Stimulated activated naive CD8-positive, alpha-beta T cell treated with anti-CD3 and anti-CD28 coated beads, Interleukin-15, Interleukin-2, amounts not matched to agents 100 ng/mL and 50 ng/mL, for 24 hours (primary cell): ENCODE measurements around the gene PLEKHM3.
"Not testable (repeated sequence)": the region's sequence is repeated elsewhere in the genome, so short reads cannot be mapped to it uniquely, and the experiment has no call there.

ENCODE experiments used
- H3K27ac Mint-ChIP-seq: one replicate; pipeline ENCODE4 v1.8.0; 2021; ENCODE audit warnings: mild to moderate bottlenecking, mixed read lengths
- H3K27me3 Mint-ChIP-seq: one replicate; pipeline ENCODE4 v1.8.0; 2021; ENCODE audit warnings: mixed read lengths
- H3K36me3 Mint-ChIP-seq: one replicate; pipeline ENCODE4 v1.8.0; 2021; ENCODE audit warnings: low read depth, mixed read lengths
- H3K4me1 Mint-ChIP-seq: one replicate; pipeline ENCODE4 v1.8.0; 2021; ENCODE audit warnings: low read depth, mixed read lengths
- H3K4me3 Mint-ChIP-seq: one replicate; pipeline ENCODE4 v1.8.0; 2021; ENCODE audit warnings: mild to moderate bottlenecking, mixed read lengths
- H3K9me3 Mint-ChIP-seq: one replicate; pipeline ENCODE4 v1.8.0; 2021; ENCODE audit warnings: mixed read lengths

The PLEKHM3 gene

GRCh38 chr2:207819839-207820784, 205.2 kb downstream of the PLEKHM3 start:
- Mint-ChIP-seq H3K9me3 (no peaks in the 10 kb centered on the region), H3K36me3 (peaks cover 13% of the 10 kb centered on the region), H3K27me3 (no peaks in the 10 kb centered on the region), H3K4me1 (no peaks in the 10 kb centered on the region), H3K4me3 (no peak overlapping the region), H3K27ac (no peak overlapping the region)

GRCh38 chr2:207819021-207819797, 206.1 kb downstream of the PLEKHM3 start:
- Mint-ChIP-seq H3K36me3 (peaks cover 6% of the 10 kb centered on the region), H3K4me3 (no peak overlapping the region), H3K4me1 (no peaks in the 10 kb centered on the region), H3K9me3 (no peaks in the 10 kb centered on the region), H3K27me3 (no peaks in the 10 kb centered on the region), H3K27ac (no peak overlapping the region)

- H3K4me3 Mint-ChIP-seq, result no peak overlapping the region
- no peaks in the 10 kb centered on the region for H3K9me3 Mint-ChIP-seq
- H3K27me3 Mint-ChIP-seq, result peaks cover 5% of the 10 kb centered on the region
- H3K36me3 Mint-ChIP-seq, result peaks cover 4% of the 10 kb centered on the region
- H3K4me1 Mint-ChIP-seq, result peaks cover 7% of the 10 kb centered on the region
- H3K27ac Mint-ChIP-seq, result no peak overlapping the region
These were observed 208.8 kb downstream of the PLEKHM3 start for GRCh38 chr2:207816546-207816945.

- peaks cover 7% of the 10 kb centered on the region for H3K4me1 Mint-ChIP-seq
- peaks cover 4% of the 10 kb centered on the region for H3K36me3 Mint-ChIP-seq
- H3K27me3 Mint-ChIP-seq, result peaks cover 5% of the 10 kb centered on the region
- H3K27ac Mint-ChIP-seq, result no peak overlapping the region
- H3K9me3 Mint-ChIP-seq, result no peaks in the 10 kb centered on the region
- H3K4me3 Mint-ChIP-seq, result no peak overlapping the region
These were observed 210.1 kb downstream of the PLEKHM3 start for GRCh38 chr2:207815254-207815653.

- Mint-ChIP-seq H3K4me1 (peaks cover 7% of the 10 kb centered on the region), H3K27ac (no peak overlapping the region), H3K27me3 (peaks cover 5% of the 10 kb centered on the region), H3K4me3 (no peak overlapping the region), H3K9me3 (no peaks in the 10 kb centered on the region), H3K36me3 (peaks cover 4% of the 10 kb centered on the region)
These were observed 211.4 kb downstream of the PLEKHM3 start for GRCh38 chr2:207813942-207814341.

GRCh38 chr2:207813221-207813916, 212.0 kb downstream of the PLEKHM3 start:
- H3K4me3 Mint-ChIP-seq, result no peak overlapping the region
- H3K27ac Mint-ChIP-seq, result no peak overlapping the region
- peaks cover 5% of the 10 kb centered on the region for H3K27me3 Mint-ChIP-seq
- peaks cover 7% of the 10 kb centered on the region for H3K4me1 Mint-ChIP-seq
- no peaks in the 10 kb centered on the region for H3K9me3 Mint-ChIP-seq
- H3K36me3 Mint-ChIP-seq, result peaks cover 4% of the 10 kb centered on the region

- H3K27me3 Mint-ChIP-seq, result peaks cover 5% of the 10 kb centered on the region
- no peak overlapping the region for H3K27ac Mint-ChIP-seq
- no peak overlapping the region for H3K4me3 Mint-ChIP-seq
- no peaks in the 10 kb centered on the region for H3K9me3 Mint-ChIP-seq
- H3K36me3 Mint-ChIP-seq, result peaks cover 4% of the 10 kb centered on the region
- peaks cover 7% of the 10 kb centered on the region for H3K4me1 Mint-ChIP-seq
These were observed 212.6 kb downstream of the PLEKHM3 start for GRCh38 chr2:207812726-207813080.

GRCh38 chr2:207812058-207812725, 213.1 kb downstream of the PLEKHM3 start:
- no peak overlapping the region for H3K4me3 Mint-ChIP-seq

GRCh38 chr2:207811658-207812057, 213.7 kb downstream of the PLEKHM3 start:
- H3K27me3 Mint-ChIP-seq, H3K4me3 Mint-ChIP-seq, H3K27ac Mint-ChIP-seq, H3K36me3 Mint-ChIP-seq, H3K9me3 Mint-ChIP-seq: not testable (repeated sequence)
- H3K4me1 Mint-ChIP-seq, result peaks cover 11% of the 10 kb centered on the region

More at GRCh38 chr2:207812058-207812725, 213.1 kb downstream of the PLEKHM3 start:
- Mint-ChIP-seq H3K27me3 (peaks cover 5% of the 10 kb centered on the region), H3K4me1 (peaks cover 11% of the 10 kb centered on the region), H3K36me3 (peaks cover 4% of the 10 kb centered on the region), H3K27ac (no peak overlapping the region), H3K9me3 (no peaks in the 10 kb centered on the region)

GRCh38 chr2:207810200-207810788, 215.0 kb downstream of the PLEKHM3 start:
- Mint-ChIP-seq H3K27ac (no peak overlapping the region), H3K36me3 (peaks cover 2% of the 10 kb centered on the region), H3K4me3 (no peak overlapping the region), H3K9me3 (no peaks in the 10 kb centered on the region), H3K4me1 (peaks cover 11% of the 10 kb centered on the region), H3K27me3 (peaks cover 5% of the 10 kb centered on the region)

- H3K4me1 Mint-ChIP-seq, result peaks cover 4% of the 10 kb centered on the region
- H3K36me3 Mint-ChIP-seq, result no peaks in the 10 kb centered on the region
- H3K27ac Mint-ChIP-seq, result no peak overlapping the region
These were observed 217.2 kb downstream of the PLEKHM3 start for GRCh38 chr2:207808119-207808518.

GRCh38 chr2:207807516-207807915, 217.8 kb downstream of the PLEKHM3 start:
- no peak overlapping the region for H3K27ac Mint-ChIP-seq
- no peaks in the 10 kb centered on the region for H3K36me3 Mint-ChIP-seq
- H3K4me3 Mint-ChIP-seq, result no peak overlapping the region
- H3K9me3 Mint-ChIP-seq, result no peaks in the 10 kb centered on the region
- H3K27me3 Mint-ChIP-seq, result peaks cover 5% of the 10 kb centered on the region
- H3K4me1 Mint-ChIP-seq, result peaks cover 4% of the 10 kb centered on the region

More at GRCh38 chr2:207808119-207808518, 217.2 kb downstream of the PLEKHM3 start:
- no peak overlapping the region for H3K4me3 Mint-ChIP-seq
- H3K9me3 Mint-ChIP-seq, result no peaks in the 10 kb centered on the region
- H3K27me3 Mint-ChIP-seq, result peaks cover 5% of the 10 kb centered on the region

GRCh38 chr2:207805566-207806226, 219.6 kb downstream of the PLEKHM3 start:
- Mint-ChIP-seq H3K4me3 (no peak overlapping the region), H3K9me3 (no peaks in the 10 kb centered on the region), H3K27ac (no peak overlapping the region), H3K36me3 (no peaks in the 10 kb centered on the region), H3K27me3 (no peaks in the 10 kb centered on the region), H3K4me1 (peaks cover 4% of the 10 kb centered on the region)

GRCh38 chr2:207802650-207803049, 222.7 kb downstream of the PLEKHM3 start:
- no peak overlapping the region for H3K4me3 Mint-ChIP-seq
- H3K27me3 Mint-ChIP-seq, result no peaks in the 10 kb centered on the region
- H3K4me1 Mint-ChIP-seq, result peaks cover 4% of the 10 kb centered on the region
- H3K27ac Mint-ChIP-seq, result no peak overlapping the region
- H3K9me3 Mint-ChIP-seq, result no peaks in the 10 kb centered on the region
- no peaks in the 10 kb centered on the region for H3K36me3 Mint-ChIP-seq
